ENCODE data around the gene LRIG2.
"Not testable (repeated sequence)": the region's sequence is repeated elsewhere in the genome, so short reads cannot be mapped to it uniquely, and the experiment has no call there.

Gene LRIG2, protein sequence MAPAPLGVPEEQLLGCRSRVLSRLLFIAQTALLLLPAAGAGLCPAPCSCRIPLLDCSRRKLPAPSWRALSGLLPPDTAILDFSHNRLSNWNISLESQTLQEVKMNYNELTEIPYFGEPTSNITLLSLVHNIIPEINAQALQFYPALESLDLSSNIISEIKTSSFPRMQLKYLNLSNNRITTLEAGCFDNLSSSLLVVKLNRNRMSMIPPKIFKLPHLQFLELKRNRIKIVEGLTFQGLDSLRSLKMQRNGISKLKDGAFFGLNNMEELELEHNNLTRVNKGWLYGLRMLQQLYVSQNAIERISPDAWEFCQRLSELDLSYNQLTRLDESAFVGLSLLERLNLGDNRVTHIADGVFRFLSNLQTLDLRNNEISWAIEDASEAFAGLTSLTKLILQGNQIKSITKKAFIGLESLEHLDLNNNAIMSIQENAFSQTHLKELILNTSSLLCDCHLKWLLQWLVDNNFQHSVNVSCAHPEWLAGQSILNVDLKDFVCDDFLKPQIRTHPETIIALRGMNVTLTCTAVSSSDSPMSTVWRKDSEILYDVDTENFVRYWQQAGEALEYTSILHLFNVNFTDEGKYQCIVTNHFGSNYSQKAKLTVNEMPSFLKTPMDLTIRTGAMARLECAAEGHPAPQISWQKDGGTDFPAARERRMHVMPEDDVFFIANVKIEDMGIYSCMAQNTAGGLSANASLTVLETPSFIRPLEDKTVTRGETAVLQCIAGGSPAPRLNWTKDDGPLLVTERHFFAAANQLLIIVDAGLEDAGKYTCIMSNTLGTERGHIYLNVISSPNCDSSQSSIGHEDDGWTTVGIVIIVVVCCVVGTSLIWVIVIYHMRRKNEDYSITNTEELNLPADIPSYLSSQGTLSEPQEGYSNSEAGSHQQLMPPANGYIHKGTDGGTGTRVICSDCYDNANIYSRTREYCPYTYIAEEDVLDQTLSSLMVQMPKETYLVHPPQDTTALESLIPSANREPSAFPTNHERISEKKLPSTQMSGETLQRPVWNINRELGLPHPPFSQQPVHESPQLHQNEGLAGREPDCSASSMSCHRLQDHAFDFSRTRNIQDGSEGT

DNA sequence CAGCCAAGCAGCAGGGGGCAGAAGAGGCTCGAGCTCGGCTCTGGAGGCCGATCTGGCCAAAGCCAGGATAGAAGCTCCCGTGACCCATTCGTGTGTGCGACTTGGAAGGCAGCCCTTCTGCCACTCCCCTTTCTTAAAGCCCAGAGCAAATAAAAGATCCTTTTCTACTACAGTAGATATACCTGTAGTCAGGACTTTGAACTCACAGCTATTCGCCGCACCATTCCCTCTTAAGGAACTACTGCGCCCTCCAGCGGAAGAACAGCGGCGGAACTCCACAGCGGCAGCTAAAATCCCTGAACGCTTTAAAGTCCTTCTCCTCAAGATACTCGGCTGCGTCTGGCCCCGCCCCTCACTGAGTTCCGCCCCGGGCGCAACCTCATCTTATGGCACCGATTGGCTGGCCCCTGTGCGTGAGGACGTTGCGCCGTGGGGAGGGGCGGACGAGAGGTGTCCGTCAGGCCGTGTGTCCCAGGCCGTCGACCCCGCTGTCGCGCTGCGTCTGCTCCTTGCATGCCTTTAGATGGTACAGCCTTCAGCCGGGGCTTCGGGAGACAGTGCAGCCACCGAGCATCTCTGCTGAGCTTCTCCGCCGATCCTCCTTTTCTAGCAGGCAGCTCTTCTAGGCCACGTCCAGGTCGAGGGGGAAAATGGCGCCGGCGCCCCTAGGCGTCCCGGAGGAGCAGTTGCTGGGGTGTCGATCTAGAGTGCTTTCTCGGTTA lies at the start of gene LRIG2:
Gene LRIG2 (plus strand): TSS at position 442 of the 722 bp plus-strand sequence. CDS start 209 bp downstream, at position 651.
- DNase-seq = peak; percentile 97

DNA sequence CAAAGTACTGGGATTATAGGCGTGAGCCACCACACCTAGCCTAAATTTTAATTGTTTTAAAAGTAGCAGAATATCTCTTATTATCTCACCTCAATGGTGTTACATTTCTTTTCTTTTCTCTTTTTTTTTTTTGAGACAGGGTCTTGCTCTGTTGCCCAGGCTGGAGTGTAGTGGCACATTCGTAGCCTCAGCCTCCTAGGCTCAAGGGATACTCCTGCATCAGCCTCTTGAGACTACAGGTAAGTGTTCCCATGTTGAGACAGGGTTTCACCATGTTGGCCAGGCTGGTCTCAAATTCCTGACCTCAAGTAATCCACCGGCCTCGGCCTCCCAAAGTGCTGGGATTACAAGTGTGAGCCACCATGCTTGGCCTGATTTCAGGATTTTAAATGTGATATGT lies 49.7 kb upstream of the LRIG2 start:
- not testable (repeated sequence) for DNase-seq

DNA sequence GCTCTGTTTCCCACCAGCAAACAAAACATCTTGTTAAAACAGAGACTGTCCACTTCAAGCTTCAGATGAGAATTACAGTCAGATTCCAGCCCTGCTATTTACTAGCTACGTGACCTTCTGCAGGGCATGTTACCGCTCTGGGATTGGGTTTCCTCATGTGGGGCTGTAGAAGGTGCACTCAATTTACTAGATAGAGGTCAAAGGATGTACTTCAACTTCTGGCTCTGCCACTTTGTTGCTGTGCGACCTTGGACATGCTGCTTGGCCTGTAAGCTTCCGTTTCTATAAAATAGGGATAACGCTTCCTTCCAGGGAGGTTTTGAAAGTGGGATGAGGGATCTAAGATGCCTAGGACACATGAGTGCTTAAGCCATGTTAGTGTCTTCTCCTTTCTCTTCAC lies 46.0 kb upstream of the LRIG2 start:
- DNase-seq = no peak

DNA sequence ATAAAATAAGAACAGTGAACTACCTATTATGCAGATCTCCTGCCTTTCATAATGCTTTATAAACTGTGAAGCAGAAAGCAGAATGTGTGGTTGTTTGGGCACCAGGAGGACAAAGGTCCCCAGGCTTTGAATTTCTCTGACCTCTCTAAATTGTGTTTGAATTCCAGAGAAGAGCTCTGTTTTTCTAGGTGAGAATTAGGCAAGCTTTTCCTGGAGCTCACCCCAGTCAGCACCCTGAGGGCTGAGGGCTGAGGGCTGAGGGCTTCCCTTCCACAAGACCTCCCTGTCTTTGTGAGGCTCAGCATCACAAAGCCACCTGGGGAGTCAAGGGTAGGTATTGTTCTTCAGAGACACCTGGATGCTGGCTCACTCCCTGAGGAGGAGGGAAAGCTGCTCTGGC lies 45.5 kb upstream of the LRIG2 start:
- no peak for DNase-seq

DNA sequence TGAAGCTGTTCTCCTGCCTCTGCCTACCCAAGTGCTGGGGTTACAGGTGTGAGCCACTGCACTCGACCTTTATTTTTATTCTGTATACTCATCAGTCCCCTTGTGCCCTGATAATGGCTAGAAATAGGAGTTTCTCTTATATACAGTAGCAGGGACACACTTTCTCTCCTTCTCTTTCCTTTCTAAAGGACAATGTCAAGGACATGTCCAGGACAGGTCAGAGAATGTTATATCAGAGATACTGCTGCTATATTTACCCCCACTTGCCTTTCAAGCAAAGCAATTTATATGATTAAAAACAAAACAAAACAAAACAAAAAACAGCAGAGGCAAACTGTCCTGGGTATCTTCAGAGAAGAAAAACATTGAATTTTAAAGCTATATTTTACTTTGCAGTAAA lies 43.2 kb upstream of the LRIG2 start:
- no peak for DNase-seq

DNA sequence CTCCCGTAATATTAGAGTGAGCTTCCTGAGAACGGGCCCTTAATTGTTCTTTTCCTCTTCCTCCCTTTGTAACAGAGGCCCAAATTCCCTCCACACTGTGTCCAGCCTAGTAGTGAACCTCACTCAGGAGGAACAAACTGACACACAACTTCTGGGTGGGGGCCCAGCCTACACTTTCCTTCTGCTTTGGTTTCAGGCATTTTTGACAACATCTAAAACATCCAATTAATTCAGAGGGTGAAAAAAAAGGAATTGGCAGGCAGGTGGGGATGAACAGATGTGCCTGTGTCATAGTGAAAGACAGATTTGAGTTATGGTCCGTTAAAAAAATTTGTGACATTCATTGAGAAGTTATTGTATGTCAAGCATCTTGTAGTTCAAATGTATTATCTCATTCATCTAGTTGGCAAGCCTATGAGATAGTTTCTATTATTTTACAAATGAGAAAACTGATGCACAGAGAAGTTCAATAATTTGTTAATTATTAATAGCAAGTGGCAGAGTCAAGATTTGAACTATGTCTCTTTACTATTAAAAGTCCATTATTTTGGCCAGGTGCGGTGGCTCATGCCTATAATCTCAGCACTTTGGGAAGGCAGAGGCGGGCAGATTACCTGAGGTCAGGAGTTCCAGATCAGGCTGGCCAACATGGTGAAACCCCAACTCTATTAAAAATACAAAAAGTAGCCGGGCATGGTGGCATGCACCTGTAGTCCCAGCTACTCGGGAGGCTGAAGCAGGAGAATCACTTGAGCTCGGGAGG lies 41.6 kb upstream of the LRIG2 start:
- DNase-seq = no peak

DNA sequence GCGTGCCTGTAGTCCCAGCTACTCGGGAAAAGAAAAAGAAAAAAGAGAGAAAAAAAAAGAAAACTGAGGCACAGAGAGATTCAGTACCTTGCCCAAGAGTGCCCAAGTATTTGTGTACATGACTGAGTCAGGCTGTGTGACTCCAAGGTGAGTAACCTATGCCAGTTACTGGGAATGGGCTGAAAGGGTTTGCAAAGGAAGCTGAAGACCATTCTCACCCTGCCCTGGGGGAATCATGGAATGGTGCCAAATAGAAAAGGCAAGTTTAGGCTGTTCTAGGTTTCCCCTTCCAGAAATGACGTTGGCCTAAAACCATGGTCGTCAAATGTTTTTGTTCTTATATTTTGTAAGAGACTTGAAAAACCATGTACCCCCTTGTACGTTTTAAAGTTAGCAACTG lies 37.9 kb upstream of the LRIG2 start:
- no peak for DNase-seq

DNA sequence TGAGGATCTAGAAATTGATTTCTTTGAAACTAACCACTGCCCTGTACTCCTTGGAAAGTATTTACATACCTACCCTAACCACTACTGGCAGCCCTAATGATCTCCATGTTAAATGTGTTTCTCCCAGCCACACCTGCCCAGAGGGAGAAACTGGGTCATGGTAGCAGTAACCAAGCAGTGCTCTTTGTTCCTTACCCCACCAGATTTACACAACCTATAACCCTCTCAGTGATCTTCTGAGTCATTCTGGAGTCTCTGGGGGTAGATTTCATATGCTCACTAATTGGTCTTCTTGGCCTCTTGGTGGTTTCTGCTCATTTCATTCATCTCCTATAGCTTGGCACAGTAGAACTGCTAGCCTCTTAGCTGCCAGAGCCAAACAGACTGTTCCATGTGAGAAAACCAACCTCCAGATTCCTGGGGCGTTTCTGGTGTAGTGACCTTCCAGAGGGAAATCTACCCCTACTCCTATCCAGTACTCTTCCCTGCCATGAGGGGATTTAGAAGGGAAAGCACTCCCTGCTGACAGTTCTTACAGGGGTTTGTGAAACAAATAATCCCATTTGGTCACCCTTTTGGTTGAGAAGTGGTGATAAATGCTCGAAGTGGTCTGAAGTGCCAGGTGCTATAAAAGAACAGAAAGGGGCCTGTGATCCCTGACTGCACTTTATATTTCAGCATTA lies 36.2 kb upstream of the LRIG2 start:
- DNase-seq = no peak

DNA sequence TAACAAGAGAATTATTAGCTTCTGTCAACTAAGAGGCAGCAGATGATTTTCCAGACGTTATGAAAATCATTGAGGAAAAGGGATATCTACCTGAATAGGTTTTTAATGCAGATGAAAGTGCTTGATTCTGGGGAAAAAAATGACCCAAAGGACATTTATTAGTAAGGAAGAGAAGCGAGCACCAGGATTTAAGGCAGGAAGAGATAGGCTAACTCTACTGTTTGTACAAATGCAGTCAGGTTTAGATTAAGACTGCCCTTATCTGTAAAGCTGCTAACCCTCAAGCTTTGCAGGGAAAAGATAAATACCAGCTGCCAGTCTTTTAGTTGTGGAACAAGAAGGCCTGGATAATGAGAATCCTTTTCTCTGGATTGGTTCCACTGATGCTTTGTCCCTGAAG lies 33.0 kb upstream of the LRIG2 start:
- no peak for DNase-seq

DNA sequence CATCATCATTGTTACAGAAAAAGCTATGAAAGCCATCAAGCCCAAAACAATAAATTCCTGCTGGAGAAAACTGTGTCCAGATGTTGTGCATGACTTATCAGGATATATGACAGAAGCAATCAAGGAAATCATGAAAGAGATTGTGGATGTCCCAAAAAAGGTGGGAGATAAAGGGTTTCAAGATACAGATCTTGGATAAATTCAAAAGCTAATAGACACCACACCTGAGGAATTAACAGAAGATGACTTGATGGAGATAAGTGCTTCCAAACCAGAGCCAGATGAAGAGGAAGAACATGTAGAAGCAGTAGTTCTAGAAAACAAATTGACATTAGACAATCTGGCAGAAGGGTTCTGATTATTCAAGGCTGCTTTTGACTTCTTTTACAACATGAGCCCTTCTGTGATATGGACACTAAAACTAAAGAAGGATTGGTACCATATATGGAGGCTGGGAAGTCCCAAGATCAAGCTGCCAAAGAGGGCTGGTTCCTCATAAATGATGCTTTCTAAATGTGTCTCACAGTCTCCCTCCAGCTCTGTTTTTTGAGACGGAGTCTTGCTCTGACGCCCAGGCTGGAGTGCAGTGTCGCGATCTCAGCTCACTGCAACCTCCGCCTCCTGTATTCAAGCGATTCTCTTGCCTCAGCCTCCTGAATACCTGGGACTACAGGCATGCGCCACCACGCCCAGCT lies 32.1 kb upstream of the LRIG2 start:
- no peak for DNase-seq

DNA sequence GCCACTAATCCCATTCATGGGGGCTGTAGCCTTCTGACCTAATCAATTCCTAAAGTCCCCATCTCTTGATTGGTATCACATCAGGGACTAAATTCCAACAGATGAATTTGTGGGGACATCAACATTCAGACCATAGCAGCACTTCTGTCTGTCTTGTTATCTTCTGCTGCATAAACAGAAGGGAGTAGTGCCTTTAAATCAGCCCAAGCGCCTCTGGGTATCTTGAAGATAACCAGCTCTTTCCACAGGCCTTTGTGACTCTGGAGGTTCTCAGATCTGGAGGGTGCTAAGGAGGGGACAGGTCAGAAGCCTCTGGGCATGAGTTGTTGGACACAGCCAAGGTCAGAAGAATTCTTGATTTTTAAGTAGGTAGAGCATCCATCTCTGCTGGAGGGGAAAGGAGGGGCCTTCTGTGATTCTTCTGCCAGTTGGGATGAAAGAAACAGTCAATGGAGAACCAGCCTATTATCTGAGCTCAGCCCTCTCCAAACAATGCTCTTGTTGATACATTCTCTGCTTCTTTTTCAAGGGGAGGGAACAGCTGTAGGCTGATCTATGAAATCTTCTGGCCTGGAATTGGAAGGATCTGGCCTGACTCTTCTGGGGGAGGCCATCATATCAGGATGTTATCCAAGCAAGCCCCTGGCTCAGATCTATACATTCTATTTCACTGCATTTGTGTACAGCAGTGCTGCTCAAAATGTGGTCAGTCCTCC lies 31.3 kb upstream of the LRIG2 start:
- no peak for DNase-seq

DNA sequence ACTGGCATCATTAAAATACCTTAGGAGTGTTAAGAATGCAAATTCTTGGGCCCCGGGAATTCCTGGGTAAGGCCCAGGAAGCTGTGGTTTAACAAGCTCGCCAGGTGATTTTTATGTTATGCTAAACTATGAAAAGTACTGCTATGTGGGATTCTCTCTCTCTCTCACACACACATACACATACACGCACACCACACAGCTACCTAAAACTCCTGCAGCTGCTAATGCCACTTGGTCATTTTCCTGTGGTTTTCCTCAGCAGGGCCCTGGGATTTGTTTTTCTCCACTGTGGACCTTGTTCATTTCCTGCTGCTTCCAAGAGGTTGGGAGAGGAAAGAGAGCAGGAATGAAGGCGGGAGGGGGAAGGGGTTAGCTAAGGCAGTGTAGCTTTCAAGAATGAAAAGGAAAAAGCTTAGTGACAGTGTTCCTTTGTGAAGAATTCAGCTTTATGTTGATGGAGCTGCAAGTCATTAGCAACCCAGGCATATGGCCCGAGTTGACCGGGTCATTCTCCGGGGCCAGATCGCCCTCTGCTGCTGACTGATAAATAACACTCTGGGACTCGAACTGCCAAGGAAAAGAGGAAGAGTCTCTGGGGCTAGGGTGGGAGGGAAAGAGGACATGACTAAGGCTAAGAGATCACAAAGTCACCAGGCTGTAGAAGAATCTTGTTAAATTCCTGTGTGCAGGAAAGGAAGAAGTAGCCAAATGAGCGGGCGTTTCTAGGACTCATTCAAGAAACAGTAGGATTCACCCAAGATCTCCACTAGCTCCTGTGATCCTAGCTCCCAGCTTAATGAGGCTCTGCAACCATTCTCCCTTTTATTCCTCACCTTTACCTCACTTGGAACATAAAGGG lies 30.5 kb upstream of the LRIG2 start:
- no peak for DNase-seq

DNA sequence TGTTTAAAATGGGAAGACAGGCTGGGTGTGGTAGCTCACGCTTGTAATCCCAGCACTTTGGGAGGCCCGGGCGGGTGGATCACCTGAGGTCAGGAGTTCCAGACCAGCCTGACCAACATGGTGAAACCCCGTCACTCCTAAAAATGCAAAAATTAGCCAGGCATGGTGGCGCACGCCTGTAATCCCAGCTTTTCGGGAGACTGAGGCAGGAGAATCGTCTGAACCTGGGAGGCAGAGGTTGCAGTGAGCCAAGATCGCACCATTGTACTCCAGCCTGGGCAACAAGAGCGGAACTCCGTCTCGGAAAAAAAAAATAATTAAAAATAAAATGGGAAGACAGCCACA lies 29.9 kb upstream of the LRIG2 start:
- not testable (repeated sequence) for DNase-seq

DNA sequence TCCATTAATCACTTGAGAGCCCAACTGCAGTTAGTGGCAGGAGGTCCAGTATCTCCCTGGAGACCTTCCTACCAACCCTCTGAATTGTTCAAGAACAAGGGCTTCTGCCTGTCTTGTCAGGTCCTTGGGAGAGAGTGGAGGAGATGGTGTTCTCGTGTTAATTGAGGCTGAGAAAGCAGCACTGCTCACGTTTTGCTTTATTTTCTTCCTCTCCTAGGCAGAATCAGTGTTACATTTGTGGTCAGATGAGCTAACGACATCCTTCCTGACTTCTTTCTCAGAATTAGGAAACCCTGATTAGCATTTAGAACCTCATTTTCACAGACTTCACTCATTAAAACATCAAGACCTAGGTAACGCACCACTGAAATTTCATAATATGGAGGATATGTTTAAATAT lies 26.4 kb upstream of the LRIG2 start:
- DNase-seq = no peak

DNA sequence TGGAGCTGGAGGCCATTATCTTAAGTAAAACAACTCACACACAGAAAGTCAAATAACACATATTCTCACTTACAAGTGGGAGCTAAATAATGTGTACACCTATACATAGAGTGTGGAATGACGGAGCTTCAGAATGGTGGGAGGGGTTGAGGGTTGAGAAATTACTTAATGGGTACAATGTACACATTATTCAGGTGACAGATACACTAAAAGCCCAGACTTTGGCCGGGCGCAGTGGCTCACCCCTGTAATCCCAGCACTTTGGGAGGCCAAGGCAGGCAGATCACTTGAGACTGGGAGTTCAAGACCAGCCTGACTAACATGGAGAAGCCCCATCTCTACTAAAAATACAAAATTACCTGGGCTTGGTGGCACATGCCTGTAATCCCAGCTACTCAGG lies 24.9 kb upstream of the LRIG2 start:
- DNase-seq = no peak

DNA sequence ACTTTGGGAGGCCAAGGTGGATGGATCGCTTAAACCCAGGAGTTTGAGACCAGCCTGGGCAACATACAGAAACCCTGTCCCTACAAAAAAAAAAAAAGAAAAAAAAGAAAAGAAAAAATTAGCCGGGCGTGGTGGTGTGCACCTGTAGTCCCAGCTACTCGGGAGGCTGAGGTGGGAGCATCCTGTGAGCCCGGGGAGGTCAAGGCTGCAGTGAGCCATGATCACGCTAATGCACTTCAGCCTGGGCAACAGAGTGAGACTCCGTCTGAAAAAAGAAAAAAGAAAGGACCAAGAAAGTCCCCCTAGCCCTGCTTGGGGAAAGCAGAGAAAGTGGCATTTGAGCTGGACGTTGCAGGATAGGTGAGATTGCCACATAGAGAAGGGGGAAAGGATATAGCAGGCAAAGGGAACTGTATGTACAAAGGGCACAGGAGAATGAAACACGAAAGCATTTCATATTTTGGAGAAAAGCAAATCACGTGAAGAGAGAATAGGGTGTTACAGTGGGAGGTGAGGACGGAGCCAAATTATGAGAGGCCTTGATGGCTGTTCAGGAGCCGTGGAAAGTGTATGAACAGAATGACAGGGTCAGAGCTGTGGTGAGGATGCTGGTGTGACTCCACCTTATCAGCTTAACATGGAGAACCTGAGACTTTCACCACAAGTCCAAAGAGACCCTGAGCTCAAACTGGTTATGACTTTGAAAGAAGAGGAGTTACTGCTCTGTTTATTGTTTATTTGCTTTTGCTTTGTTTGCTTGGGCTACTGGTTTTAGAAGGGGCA lies 19.5 kb upstream of the LRIG2 start:
- no peak for DNase-seq

DNA sequence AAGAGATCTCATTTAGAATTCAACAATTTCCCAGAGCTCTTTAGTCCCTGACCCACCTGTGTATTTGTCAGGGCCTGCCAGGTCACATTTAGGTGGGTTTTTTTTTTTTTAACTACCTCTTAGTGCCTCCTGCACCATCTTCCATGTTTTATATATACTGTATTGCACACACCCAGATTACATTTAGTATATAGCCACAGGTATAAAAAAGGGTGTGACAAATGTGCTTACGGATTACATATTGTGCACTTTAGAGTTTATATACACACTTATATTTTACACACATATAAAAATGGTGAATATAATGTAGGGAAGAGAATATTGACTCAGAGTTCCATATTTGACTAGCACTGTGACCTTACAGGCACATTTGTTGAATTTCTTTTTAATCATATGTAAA lies 17.4 kb upstream of the LRIG2 start:
- DNase-seq = no peak

DNA sequence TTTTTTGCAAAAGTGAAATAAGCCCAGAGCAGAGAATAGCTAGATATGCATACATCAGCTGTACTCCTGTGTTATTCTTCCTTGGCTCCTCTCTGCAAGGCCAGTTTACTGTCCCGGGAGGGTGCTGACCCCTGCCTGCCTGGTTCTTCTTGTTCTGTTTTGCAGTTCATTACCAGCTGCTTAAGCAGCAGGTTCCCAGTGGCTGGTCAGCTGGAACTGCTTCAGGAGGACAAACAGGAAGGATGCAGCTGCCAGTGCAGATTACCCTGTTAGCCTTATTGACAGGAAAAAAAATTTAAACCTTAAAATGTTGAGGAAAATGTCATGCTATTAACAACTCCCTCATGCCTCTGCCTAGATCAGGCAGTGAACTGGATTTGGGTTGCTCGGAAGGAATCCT lies 16.0 kb upstream of the LRIG2 start:
- no peak for DNase-seq

All from activated effector memory CD4-positive, alpha-beta T cell treated with Interleukin-2 at 50 U/mL for 16 hours (primary cell).